B cell (primary cell): Measurements from ENCODE around the gene VWCE. TPM values are rescaled to one million over a fixed set of nuclear protein-coding genes. Genes with fewer than 3 reads are reported as not detected.

Source experiments
- ATAC-seq: fragments of 200-7000 bp; cut with Tn5 transposase; one replicate; pipeline ENCODE4 v1.10.0; 2021; ENCODE audit warnings: low read depth, mild to moderate bottlenecking, moderate number of reproducible peaks, moderate library complexity
- CTCF ChIA-PET: fragments of 350-600 bp; sonication (Branson Sonifier 250); formaldehyde crosslinking; loops from one replicate; lab custom pipeline; 2021; ENCODE audit warnings: antibody characterized with exemption, inconsistent platforms; lab: Charles Lee
- POLR2A ChIA-PET: fragments of 350-600 bp; sonication (Branson Sonifier 250); formaldehyde crosslinking; loops from one replicate; lab custom pipeline; 2021; ENCODE audit warnings: antibody characterized with exemption; lab: Charles Lee
- DNase-seq: peaks from one replicate; pipeline ENCODE4 v3.0.0; 2013
- H2AFZ ChIP-seq: 2 replicates; pipeline ENCODE4 v1.6.1; 2012; ENCODE audit warnings: mild to moderate bottlenecking, low read depth, low read length; ENCODE audit not compliant: insufficient read depth, poor library complexity, severe bottlenecking
- H3K27ac ChIP-seq, 2 donors: 1 replicate in 1 of 2; 2 replicates in 1 of 2; pipeline ENCODE4 v1.5.1; 2012 to 2013; ENCODE audit warnings: low read length in 2 of 2, mild to moderate bottlenecking in 2 of 2, moderate library complexity in 1 of 2
- H3K27me3 ChIP-seq, 4 experiments: fragments of 200-600 bp in 1 of 4; sonication (generic) in 1 of 4; replicated peaks in 1 of 4; 1 replicate in 2 of 4; 2 replicates in 2 of 4; pipeline versions ENCODE4 v1.6.1 to v1.7.0; 2013 to 2016; ENCODE audit warnings: low read length in 3 of 4, mild to moderate bottlenecking in 2 of 4, mixed read lengths in 1 of 4, moderate library complexity in 1 of 4; ENCODE audit not compliant: insufficient read depth in 4 of 4, control insufficient read depth in 3 of 4; ENCODE audit errors: control extremely low read depth in 1 of 4
- H3K36me3 ChIP-seq, 2 experiments: replicated peaks in 1 of 2; 1 replicate in 1 of 2; 2 replicates in 1 of 2; pipeline versions ENCODE4 v1.6.1 to v1.7.1; 2013; ENCODE audit warnings: low read length in 1 of 2; ENCODE audit not compliant: insufficient read depth in 2 of 2, control insufficient read depth in 1 of 2; ENCODE audit errors: control extremely low read depth in 1 of 2, extremely low read depth in 1 of 2
- H3K4me1 ChIP-seq, 2 donors: fragments of 200-600 bp in 1 of 2; sonication (generic) in 1 of 2; 1 replicate in 1 of 2; 2 replicates in 1 of 2; pipeline versions ENCODE4 v1.5.1 to v1.6.1; 2013 to 2017; ENCODE audit warnings: low read length in 2 of 2; ENCODE audit not compliant: control insufficient read depth in 2 of 2, insufficient read depth in 2 of 2
- H3K4me2 ChIP-seq: replicated peaks from 2 replicates; pipeline ENCODE3; 2012; ENCODE audit warnings: mild to moderate bottlenecking, low read depth, low read length; ENCODE audit not compliant: poor library complexity, severe bottlenecking
- H3K4me3 ChIP-seq, 5 experiments: fragments of 200-600 bp in 1 of 5; sonication (generic) in 1 of 5; 1 replicate in 3 of 5; 2 replicates in 2 of 5; pipeline versions ENCODE4 v1.5.1 to v1.7.0; 2011 to 2016; ENCODE audit warnings: low read length in 4 of 5, mild to moderate bottlenecking in 4 of 5, low read depth in 2 of 5, control low read depth in 1 of 5, moderate library complexity in 1 of 5; ENCODE audit not compliant: insufficient read depth in 1 of 5; ENCODE audit errors: control extremely low read depth in 1 of 5, extremely low read depth in 1 of 5
- H3K79me2 ChIP-seq: fragments of 200-600 bp; sonication (generic); one replicate; pipeline ENCODE4 v1.6.0; 2016; ENCODE audit warnings: low read length; ENCODE audit not compliant: control insufficient read depth, insufficient read depth
- H3K9ac ChIP-seq: fragments of 200-600 bp; sonication (generic); 2 replicates; pipeline ENCODE4 v1.6.1; 2017; ENCODE audit warnings: mild to moderate bottlenecking, low read length, moderate library complexity
- H3K9me3 ChIP-seq, 3 donors: one replicate each; pipeline versions ENCODE4 v1.6.1 to v1.7.1; 2013; ENCODE audit warnings: low read length in 2 of 3; ENCODE audit not compliant: control insufficient read depth in 2 of 3, insufficient read depth in 1 of 3; ENCODE audit errors: control extremely low read depth in 1 of 3
- H4K20me1 ChIP-seq: 2 replicates; pipeline ENCODE4 v1.6.0; 2012; ENCODE audit warnings: mild to moderate bottlenecking, low read length; ENCODE audit not compliant: insufficient read depth, control insufficient read depth, poor library complexity, severe bottlenecking
- H3K27ac Mint-ChIP-seq: one replicate; pipeline ENCODE4 v1.8.0; 2021; ENCODE audit warnings: mixed read lengths
- H3K27me3 Mint-ChIP-seq: one replicate; pipeline ENCODE4 v1.8.0; 2021; ENCODE audit warnings: mixed read lengths
- H3K4me1 Mint-ChIP-seq: one replicate; pipeline ENCODE4 v1.8.0; 2021; ENCODE audit warnings: mixed read lengths
- H3K4me3 Mint-ChIP-seq: one replicate; pipeline ENCODE4 v1.8.0; 2021; ENCODE audit warnings: mixed read lengths
- H3K9me3 Mint-ChIP-seq: one replicate; pipeline ENCODE4 v1.8.0; 2022; ENCODE audit warnings: mixed read lengths; ENCODE audit not compliant: insufficient read depth
- CTCF ChIP-seq: fragments of 200-600 bp; IDR thresholded peaks from one replicate; pipeline ENCODE4 v1.8.0; 2022; ENCODE audit warnings: antibody characterized with exemption, mild to moderate bottlenecking
- EZH2 ChIP-seq: IDR thresholded peaks from 2 replicates; pipeline ENCODE4 v1.6.1; 2012; ENCODE audit warnings: borderline replicate concordance, low read depth, mild to moderate bottlenecking, moderate library complexity, low read length; ENCODE audit not compliant: insufficient read depth, poor library complexity, severe bottlenecking
- WGBS: methylation state at CpG from one replicate; pipeline ENCODE4 v1.1.5; 2013; ENCODE audit warnings: missing lambda C conversion rate; ENCODE audit not compliant: insufficient coverage; 5-methylcytosine and 5-hydroxymethylcytosine counted together
- intact Hi-C: fragments of 100-400 bp; cut with micrococcal nuclease; formaldehyde crosslinking; loops from one replicate; pipeline ENCODE4 v1.10.0; 2022
- polyA plus RNA-seq: library from polyadenylated mRNA; depleted of rRNA; stranded (reverse); fragments of >200 nt; gene quantifications from 2 replicates; pipeline ENCODE4 v1.2.3, GENCODE V29; 2012
- total RNA-seq, 2 donors: library from RNA; stranded (reverse); fragments of 120-200 nt in 1 of 2; gene quantifications; 1 replicate in 1 of 2; 2 replicates in 1 of 2; pipeline versions ENCODE4 v1.2.3 to v1.2.4, GENCODE V29; 2013 to 2022

VWCE gene
- total and polyA plus RNA-seq, 2 donors (not counting 1 experiment from before 2014, with no cell fraction given) = 0.37 to 0.39 TPM

DNA sequence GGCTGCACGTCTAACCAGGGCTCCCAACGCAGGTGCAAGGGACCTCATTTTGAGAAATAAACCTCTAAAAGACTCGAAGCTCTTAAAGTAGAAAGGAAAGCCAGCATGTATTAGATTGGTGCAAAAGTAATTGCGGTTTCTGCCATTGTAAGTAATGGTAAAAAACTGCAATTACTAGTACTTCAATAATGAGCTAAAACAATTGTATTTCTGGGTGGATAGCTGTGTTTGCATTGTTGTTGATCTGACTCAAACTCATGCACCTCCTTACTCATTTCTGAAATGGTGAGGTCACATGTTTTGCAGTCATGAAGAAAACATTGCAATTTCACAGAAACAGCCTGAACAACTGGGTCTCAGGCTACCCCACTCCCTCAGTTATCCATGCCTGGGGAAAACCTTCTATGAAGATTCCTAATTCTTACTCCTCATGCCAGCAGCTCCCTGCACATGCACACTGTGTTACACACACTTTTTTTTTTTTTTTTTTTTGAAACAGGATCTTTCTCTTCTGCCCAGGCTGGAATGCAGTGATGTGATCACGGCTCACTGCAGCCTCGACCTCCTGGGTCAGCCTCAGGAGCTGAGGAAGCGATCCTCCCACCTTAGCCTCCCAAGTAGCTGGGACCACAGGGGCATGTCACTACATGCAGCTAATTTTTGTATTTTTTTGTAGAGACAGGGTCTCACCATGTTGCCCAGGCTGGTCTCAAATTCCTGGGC, 24.6 kb downstream of the VWCE start:
- H3K9ac ChIP-seq = no peak overlapping the region
- DNase-seq (no peak), ATAC-seq (no peak)
- 94% methylated on average over 3 of the region's 7 CpGs for WGBS
- no peak overlapping the region for H3K4me3 ChIP-seq
- Mint-ChIP-seq H3K27ac (no peak overlapping the region), H3K4me3 (no peak overlapping the region), H3K27me3 (no peaks in the 10 kb centered on the region), H3K4me1 (no peaks in the 10 kb centered on the region), H3K9me3 (no peaks in the 10 kb centered on the region)
- no peak overlapping the region for H2AFZ ChIP-seq
- CTCF ChIA-PET = no interaction called here
- H3K79me2 ChIP-seq = no peaks in the 10 kb centered on the region
- no peaks in the 10 kb centered on the region for H3K4me1 ChIP-seq
- no peak for TF ChIP-seq CTCF
- no peak for TF ChIP-seq EZH2
- no peaks in the 10 kb centered on the region for H3K36me3 ChIP-seq
- no peak overlapping the region for H3K27ac ChIP-seq
- no peak overlapping the region for H3K4me2 ChIP-seq
- H4K20me1 ChIP-seq = no peaks in the 10 kb centered on the region
- H3K27me3 ChIP-seq = no peaks in the 10 kb centered on the region
- intact Hi-C loops = loop anchor here (2.0 kb wide), 1 partner anchor 46 kb away; no protein-coding TSS in a partner anchor
- POLR2A ChIA-PET = no interaction called here
- H3K9me3 ChIP-seq = no peaks in the 10 kb centered on the region

DNA sequence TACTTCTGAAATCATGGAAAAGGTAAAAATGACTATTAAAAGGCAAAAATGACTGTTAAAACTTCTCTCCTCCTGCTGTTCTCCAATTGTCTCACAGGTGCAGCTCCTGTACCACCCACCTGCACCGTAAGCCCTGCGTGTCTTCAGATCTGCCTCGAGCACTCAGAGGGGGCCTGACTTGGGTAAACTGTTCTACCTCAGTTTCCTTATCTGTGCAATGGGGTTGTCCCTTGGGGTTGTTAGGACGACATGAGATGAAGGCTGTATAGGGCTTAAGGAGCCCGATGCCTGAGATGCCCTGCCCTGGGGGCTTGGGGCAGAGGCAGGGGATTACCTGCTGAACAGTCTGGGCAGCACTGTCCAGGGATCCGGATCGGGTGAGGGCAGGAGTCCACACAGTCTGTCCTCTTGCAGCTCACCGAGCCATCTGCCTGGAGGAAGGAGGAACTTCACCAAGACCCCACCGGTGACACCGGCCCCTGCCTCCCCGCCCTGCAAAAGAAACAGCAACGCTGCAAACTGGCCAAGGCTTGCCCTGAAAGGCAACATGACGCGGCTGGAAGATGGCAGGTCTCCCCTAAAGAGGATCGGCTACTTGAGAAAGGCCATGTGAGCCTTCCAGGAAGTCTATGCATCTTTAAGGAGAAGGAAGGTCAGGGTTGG, 26.4 kb downstream of the VWCE start:
- WGBS = 97% methylated on average over 13 of the region's 15 CpGs
- intact Hi-C loops = no loop called here
- ATAC-seq = no peak
- no peak overlapping the region for H3K9ac ChIP-seq
- no peaks in the 10 kb centered on the region for H3K79me2 ChIP-seq
- H3K36me3 ChIP-seq = no peaks in the 10 kb centered on the region
- no peak overlapping the region for H3K4me2 ChIP-seq
- Mint-ChIP-seq H3K9me3 (no peaks in the 10 kb centered on the region), H3K27ac (no peak overlapping the region), H3K27me3 (no peaks in the 10 kb centered on the region), H3K4me1 (no peaks in the 10 kb centered on the region), H3K4me3 (no peak overlapping the region)
- H3K4me3 ChIP-seq = no peak overlapping the region
- POLR2A ChIA-PET = no interaction called here
- CTCF ChIA-PET = no interaction called here
- no peak for TF ChIP-seq EZH2
- no peak for TF ChIP-seq CTCF
- H3K27ac ChIP-seq = no peak overlapping the region
- no peaks in the 10 kb centered on the region for H3K27me3 ChIP-seq
- H3K4me1 ChIP-seq = no peaks in the 10 kb centered on the region
- DNase-seq = no peak
- no peaks in the 10 kb centered on the region for H3K9me3 ChIP-seq
- H4K20me1 ChIP-seq = no peaks in the 10 kb centered on the region
- no peak overlapping the region for H2AFZ ChIP-seq
